ENCODE results near the gene ARHGAP15. TPM values are rescaled to one million over a fixed set of nuclear protein-coding genes. Genes with fewer than 3 reads are reported as not detected.

The ARHGAP15 gene
- total RNA-seq, 1 donor from 2014 or later, result not detected

GRCh38 chr2:143808166-143808565 lies 678.9 kb downstream of the ARHGAP15 start:
- Mint-ChIP-seq H3K4me1 (ENCODE audit: unreplicated experiment) (peaks cover 2% of the 10 kb centered on the region), H3K4me3 (ENCODE audit: unreplicated experiment) (no peak overlapping the region), H3K36me3 (ENCODE audit: unreplicated experiment) (no peaks in the 10 kb centered on the region), H3K27me3 (ENCODE audit: unreplicated experiment) (no peaks in the 10 kb centered on the region), H3K27ac (ENCODE audit: unreplicated experiment) (no peak overlapping the region), H3K9me3 (ENCODE audit: unreplicated experiment) (no peaks in the 10 kb centered on the region)
- no peak for TF ChIP-seq CTCF (IDR thresholded peaks at IDR 0.05)
- DNase-seq (ENCODE audit: extremely low spot score, unreplicated experiment), result no peak

DNA sequence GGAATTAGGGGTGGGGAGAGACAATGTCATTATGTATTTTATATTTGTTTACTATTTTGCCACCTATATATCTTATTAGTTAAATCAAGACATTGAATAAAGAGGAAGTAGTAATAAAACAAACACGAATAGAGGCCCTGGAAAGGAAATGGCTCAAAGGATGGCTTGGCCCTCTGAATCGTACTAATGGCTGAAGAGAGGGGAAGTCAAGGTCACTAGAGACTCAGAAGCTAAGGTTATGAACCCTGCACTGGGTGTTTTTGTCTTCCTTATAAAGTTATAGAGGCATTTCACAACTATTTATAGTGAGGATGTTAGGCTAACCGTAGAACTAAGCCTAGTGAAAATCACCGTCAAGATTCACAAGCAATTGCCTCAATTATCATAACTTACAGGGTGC lies 685.9 kb downstream of the ARHGAP15 start:
- Mint-ChIP-seq H3K36me3 (ENCODE audit: unreplicated experiment) (no peaks in the 10 kb centered on the region), H3K27me3 (ENCODE audit: unreplicated experiment) (no peaks in the 10 kb centered on the region), H3K27ac (ENCODE audit: unreplicated experiment) (no peak overlapping the region), H3K9me3 (ENCODE audit: unreplicated experiment) (no peaks in the 10 kb centered on the region), H3K4me1 (ENCODE audit: unreplicated experiment) (no peaks in the 10 kb centered on the region), H3K4me3 (ENCODE audit: unreplicated experiment) (no peak overlapping the region)
- DNase-seq (ENCODE audit: extremely low spot score, unreplicated experiment), result no peak
- no peak for TF ChIP-seq CTCF (IDR thresholded peaks at IDR 0.05)

DNA sequence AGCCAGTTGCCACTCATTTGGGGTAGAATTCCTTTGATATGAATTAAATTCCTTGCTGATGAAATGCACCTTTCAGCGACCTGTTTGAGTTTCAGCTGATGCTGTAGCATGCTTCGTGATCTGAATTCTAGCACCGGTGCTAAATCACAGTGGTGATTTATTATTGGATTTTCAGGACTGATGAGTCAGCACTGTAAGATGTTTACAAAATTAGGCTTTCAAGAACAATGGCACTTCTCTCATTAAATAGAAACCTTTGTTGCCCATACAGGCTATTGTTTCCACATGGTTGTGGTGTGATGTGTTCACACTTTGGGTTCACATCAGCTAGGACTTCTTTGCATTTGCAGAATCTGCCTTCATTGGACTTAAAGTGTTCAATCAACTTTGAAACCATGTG lies 687.7 kb downstream of the ARHGAP15 start:
- no peak for DNase-seq (ENCODE audit: extremely low spot score, unreplicated experiment)
- TF ChIP-seq CTCF (IDR thresholded peaks at IDR 0.05), result no peak
- Mint-ChIP-seq H3K9me3 (ENCODE audit: unreplicated experiment) (no peaks in the 10 kb centered on the region), H3K4me1 (ENCODE audit: unreplicated experiment) (no peaks in the 10 kb centered on the region), H3K36me3 (ENCODE audit: unreplicated experiment) (no peaks in the 10 kb centered on the region), H3K4me3 (ENCODE audit: unreplicated experiment) (no peak overlapping the region), H3K27me3 (ENCODE audit: unreplicated experiment) (no peaks in the 10 kb centered on the region), H3K27ac (ENCODE audit: unreplicated experiment) (no peak overlapping the region)

All from osteocyte (in vitro differentiated cells).